Common myeloid progenitor, CD34-positive (primary cell): Measurements from ENCODE around the gene DENND1A.

Experiments
- CTCF ChIA-PET: fragments of 350-600 bp; sonication (Branson Sonifier 250); formaldehyde crosslinking; loops from one replicate; lab custom pipeline; 2021; ENCODE audit warnings: antibody characterized with exemption; lab: Charles Lee
- POLR2A ChIA-PET: fragments of 350-600 bp; sonication (Branson Sonifier 250); formaldehyde crosslinking; loops from one replicate; lab custom pipeline; 2021; ENCODE audit warnings: antibody characterized with exemption; lab: Charles Lee
- DNase-seq, 3 donors: peaks; one replicate each; pipeline versions ENCODE4 v3.0.0 to v3.0.0-alpha.2; 2013
- H3K27ac ChIP-seq, 2 experiments: 1 replicate in 1 of 2; 2 replicates in 1 of 2; pipeline ENCODE4 v1.7.0; 2013; ENCODE audit warnings: inconsistent platforms in 2 of 2, low read length in 2 of 2, mild to moderate bottlenecking in 2 of 2, low read depth in 1 of 2, moderate library complexity in 1 of 2; ENCODE audit not compliant: severe bottlenecking in 2 of 2, insufficient read depth in 1 of 2, poor library complexity in 1 of 2
- H3K27me3 ChIP-seq, 5 experiments: replicated peaks in 2 of 5; 1 replicate in 3 of 5; 2 replicates in 2 of 5; pipeline versions ENCODE4 v1.6.1 to v1.7.0; 2013; ENCODE audit warnings: low read length in 4 of 5, mild to moderate bottlenecking in 2 of 5, moderate library complexity in 2 of 5, inconsistent platforms in 1 of 5; ENCODE audit not compliant: insufficient read depth in 5 of 5, control insufficient read depth in 4 of 5
- H3K36me3 ChIP-seq, 4 experiments: 1 replicate in 2 of 4; 2 replicates in 2 of 4; pipeline versions ENCODE4 v1.6.1 to v1.7.0; 2013; ENCODE audit warnings: low read length in 3 of 4, control low read depth in 1 of 4, mild to moderate bottlenecking in 1 of 4; ENCODE audit not compliant: control insufficient read depth in 4 of 4, insufficient read depth in 4 of 4
- H3K4me1 ChIP-seq, 4 experiments: 1 replicate in 3 of 4; 2 replicates in 1 of 4; pipeline versions ENCODE4 v1.6.1 to v1.7.1; 2013; ENCODE audit warnings: low read length in 3 of 4, mild to moderate bottlenecking in 3 of 4, control low read depth in 1 of 4, inconsistent platforms in 1 of 4, moderate library complexity in 1 of 4; ENCODE audit not compliant: control insufficient read depth in 4 of 4, insufficient read depth in 4 of 4; ENCODE audit errors: control extremely low read depth in 1 of 4
- H3K4me3 ChIP-seq, 7 experiments: 1 replicate in 4 of 7; 2 replicates in 3 of 7; pipeline versions ENCODE4 v1.5.1 to v1.7.0; 2013; ENCODE audit warnings: mild to moderate bottlenecking in 7 of 7, low read length in 6 of 7, moderate library complexity in 6 of 7, inconsistent platforms in 2 of 7, low read depth in 2 of 7, control low read depth in 1 of 7; ENCODE audit not compliant: insufficient read depth in 4 of 7, control insufficient read depth in 1 of 7; ENCODE audit errors: extremely low read depth in 1 of 7
- H3K9me3 ChIP-seq, 5 experiments: 1 replicate in 4 of 5; 2 replicates in 1 of 5; pipeline versions ENCODE4 v1.6.1 to v1.7.1; 2013; ENCODE audit warnings: low read length in 4 of 5, mild to moderate bottlenecking in 2 of 5, inconsistent platforms in 1 of 5, low read depth in 1 of 5, moderate library complexity in 1 of 5; ENCODE audit not compliant: control insufficient read depth in 4 of 5, insufficient read depth in 2 of 5; ENCODE audit errors: control extremely low read depth in 1 of 5
- whole genome bisulfite sequencing: methylation state at CpG from one replicate; pipeline ENCODE4 v1.1.5; 2013; ENCODE audit not compliant: insufficient coverage; 5-methylcytosine and 5-hydroxymethylcytosine counted together

Gene DENND1A

GRCh38 chr9:123383512-123384170, 546.3 kb downstream of the DENND1A start:
- ChIA-PET CTCF (interaction anchor here (0.6 to 11.3 kb wide), 6 partner anchors 8 to 31 kb away, joined by 4 to 225 read pairs (median 12); partner anchors contain the start of gene CRB2), POLR2A (no interaction called here)
- no peaks in the 10 kb centered on the region for H3K27me3 ChIP-seq
- H3K9me3 ChIP-seq: no peaks in the 10 kb centered on the region
- no peak for DNase-seq
- peaks cover 0 to 8% (median 3%) of the 10 kb centered on the region in 4 experiments for H3K36me3 ChIP-seq
- peaks cover 0 to 2% (median 0%) of the 10 kb centered on the region in 4 experiments for H3K4me1 ChIP-seq
- H3K4me3 ChIP-seq: no peak overlapping the region
- H3K27ac ChIP-seq: no peak overlapping the region
- 95% methylated on average over 23 of the region's 27 CpGs for WGBS

GRCh38 chr9:123382653-123383511, 547.0 kb downstream of the DENND1A start:
- ChIA-PET CTCF (interaction anchor here (0.6 to 11.3 kb wide), 6 partner anchors 16 to 319 kb away, joined by 3 to 225 read pairs (median 4); partner anchors contain the start of gene CRB2), POLR2A (no interaction called here)
- H3K4me1 ChIP-seq: peaks cover 0 to 2% (median 0%) of the 10 kb centered on the region in 4 experiments
- no peaks in the 10 kb centered on the region for H3K27me3 ChIP-seq
- no peak for DNase-seq
- H3K36me3 ChIP-seq: peaks cover 0 to 8% (median 3%) of the 10 kb centered on the region in 4 experiments
- H3K4me3 ChIP-seq: no peak overlapping the region
- no peak overlapping the region for H3K27ac ChIP-seq
- WGBS: 97% methylated on average over 25 of the region's 27 CpGs
- H3K9me3 ChIP-seq: no peaks in the 10 kb centered on the region

GRCh38 chr9:123380852-123381705, 548.8 kb downstream of the DENND1A start:
- no peak for DNase-seq
- Histone ChIP-seq H3K9me3 (no peaks in the 10 kb centered on the region), H3K27ac (no peak overlapping the region), H3K4me1 (peaks cover 0 to 11% (median 10%) of the 10 kb centered on the region in 4 experiments), H3K36me3 (peaks cover 0 to 8% (median 2%) of the 10 kb centered on the region in 4 experiments), H3K4me3 (no peak overlapping the region), H3K27me3 (no peaks in the 10 kb centered on the region)
- ChIA-PET CTCF (interaction anchor here (0.8 to 11.3 kb wide), 4 partner anchors 10 to 28 kb away, joined by 3 to 225 read pairs (median 3); partner anchors contain the start of gene CRB2), POLR2A (no interaction called here)
- 99% methylated on average over 16 of the region's 28 CpGs for WGBS

GRCh38 chr9:123378956-123379660, 550.8 kb downstream of the DENND1A start:
- no peak overlapping the region for H3K4me3 ChIP-seq
- peaks cover 0 to 11% (median 3%) of the 10 kb centered on the region in 5 experiments for H3K27me3 ChIP-seq
- H3K9me3 ChIP-seq: no peaks in the 10 kb centered on the region
- ChIA-PET CTCF (no interaction called here), POLR2A (no interaction called here)
- H3K27ac ChIP-seq: no peak overlapping the region
- H3K36me3 ChIP-seq: peaks cover 0 to 8% (median 2%) of the 10 kb centered on the region in 4 experiments
- no peak for DNase-seq
- H3K4me1 ChIP-seq: peaks cover 0 to 31% (median 25%) of the 10 kb centered on the region in 4 experiments
- whole genome bisulfite sequencing: 96% methylated on average over 27 of the region's 30 CpGs

- no peaks in the 10 kb centered on the region for H3K9me3 ChIP-seq
- ChIA-PET CTCF (interaction anchor here (0.8 to 1.4 kb wide), 3 partner anchors 10 to 23 kb away, joined by 3 read pairs; no protein-coding TSS in a partner anchor), POLR2A (no interaction called here)
- H3K4me3 ChIP-seq: no peak overlapping the region
- peaks cover 0 to 42% (median 36%) of the 10 kb centered on the region in 4 experiments for H3K4me1 ChIP-seq
- no peak overlapping the region for H3K27ac ChIP-seq
- no peak for DNase-seq
- H3K36me3 ChIP-seq: peaks cover 0 to 6% (median 2%) of the 10 kb centered on the region in 4 experiments
- H3K27me3 ChIP-seq: peaks cover 0 to 22% (median 5%) of the 10 kb centered on the region in 5 experiments
- WGBS: 91% methylated on average over 10 of the region's 10 CpGs
Observed at GRCh38 chr9:123378025-123378424, 551.9 kb downstream of the DENND1A start.
